NAMALWA (cell line): Measurements from ENCODE around the gene CRAMP1.

Source experiments
- DNase-seq: peaks from one replicate; pipeline ENCODE4 v3.0.0-alpha.2; 2015; ENCODE audit warnings: low spot score

Gene CRAMP1

DNA sequence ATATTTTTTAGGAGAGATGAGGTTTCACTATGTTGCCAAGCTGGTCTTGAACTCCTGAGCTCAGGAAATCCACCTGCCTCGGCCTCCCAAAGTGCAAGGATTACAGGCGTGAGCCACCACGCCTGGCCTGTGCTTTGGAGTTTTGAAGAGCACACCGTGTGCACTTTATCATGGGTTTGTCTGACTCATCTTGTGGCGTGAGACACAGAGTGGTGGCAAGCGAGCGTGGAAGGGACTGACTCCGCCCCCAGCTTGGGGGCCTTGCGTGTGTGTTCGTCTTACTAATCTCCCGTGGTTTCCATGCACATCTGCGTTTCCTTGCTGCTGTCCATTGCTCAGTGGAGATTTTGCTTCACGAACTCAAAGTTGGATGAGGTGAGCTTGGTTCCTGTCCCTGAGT is 22.9 kb downstream of the CRAMP1 start:
- DNase-seq = no peak

DNA sequence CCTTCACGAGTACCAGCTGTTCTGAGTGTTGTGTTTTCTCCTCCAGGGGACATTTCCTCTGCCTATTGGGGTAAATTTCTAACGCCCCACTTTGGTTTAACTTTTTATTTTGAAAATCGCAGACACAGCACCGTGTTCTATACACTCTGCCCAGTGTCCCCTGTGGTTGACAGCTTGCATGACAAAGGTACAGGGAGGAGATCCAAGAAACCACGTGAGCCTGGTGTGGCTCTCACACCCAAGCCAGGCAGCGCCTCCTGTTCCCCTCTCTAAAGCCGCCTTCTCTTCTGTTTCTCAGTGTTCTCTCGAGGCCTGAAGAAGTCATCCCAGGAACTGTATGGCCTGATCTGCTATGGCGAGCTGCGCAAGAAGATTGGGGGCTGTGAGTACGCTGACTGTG is 25.4 kb downstream of the CRAMP1 start:
- DNase-seq = no peak

DNA sequence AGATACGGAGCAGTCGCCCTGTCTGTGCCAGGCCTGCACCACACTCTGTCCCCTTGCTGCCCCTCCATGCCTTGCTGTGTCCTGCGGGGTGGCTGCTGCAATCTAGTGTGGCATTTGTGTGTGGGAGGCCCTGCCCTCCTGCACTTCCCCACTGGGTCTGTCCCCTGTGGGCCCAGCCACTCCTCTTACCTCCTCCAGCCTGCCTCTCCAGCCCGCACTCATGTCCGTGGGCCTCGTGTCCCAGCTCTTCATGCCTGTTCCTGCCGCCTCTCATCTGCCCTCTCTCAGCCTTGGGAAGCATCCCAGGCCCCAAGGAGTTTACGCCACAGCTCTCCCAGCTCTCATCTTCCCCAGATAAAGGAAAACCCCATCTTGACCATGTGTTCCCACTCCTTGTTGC is 26.6 kb downstream of the CRAMP1 start:
- DNase-seq = no peak

DNA sequence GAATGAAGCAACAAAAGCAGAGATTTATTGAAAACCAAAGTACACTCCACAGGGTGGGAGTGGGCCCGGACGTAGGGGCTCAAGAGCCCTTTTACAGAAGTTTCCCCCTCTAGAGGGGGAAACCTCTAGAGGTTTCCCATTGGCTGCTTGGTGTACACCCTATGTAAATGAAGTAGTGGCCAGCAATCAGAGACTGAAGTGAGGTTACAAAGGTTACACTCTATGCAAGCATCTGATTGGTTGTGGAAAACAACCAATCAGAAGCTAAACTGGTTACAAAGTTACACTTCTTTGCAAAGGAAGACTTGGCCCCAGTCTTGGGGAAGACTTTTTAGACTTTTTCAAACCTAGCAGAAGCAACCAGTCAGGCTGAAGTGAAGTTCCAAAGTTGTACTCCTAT is 27.1 kb downstream of the CRAMP1 start:
- peak; percentile 23 for DNase-seq

DNA sequence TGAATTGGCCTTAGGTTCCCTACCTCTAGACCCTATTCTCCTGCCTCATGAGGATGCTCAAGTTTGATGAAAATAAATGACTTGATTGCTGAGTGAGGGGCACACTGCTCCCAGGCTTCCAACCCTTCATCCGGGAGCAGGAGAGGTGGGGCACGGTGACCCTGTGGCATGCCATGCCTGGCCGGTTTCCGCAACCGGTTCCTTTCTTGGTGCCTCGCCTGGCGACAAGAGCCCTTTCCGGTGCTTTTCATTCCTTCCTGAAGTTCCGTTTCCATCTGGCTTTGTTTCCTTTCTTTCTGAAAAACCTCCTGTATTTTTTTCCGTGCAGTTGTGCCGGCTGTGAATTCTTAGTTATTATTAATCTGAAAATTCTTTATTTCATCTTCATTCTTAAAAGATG is 27.7 kb downstream of the CRAMP1 start:
- DNase-seq = no peak

DNA sequence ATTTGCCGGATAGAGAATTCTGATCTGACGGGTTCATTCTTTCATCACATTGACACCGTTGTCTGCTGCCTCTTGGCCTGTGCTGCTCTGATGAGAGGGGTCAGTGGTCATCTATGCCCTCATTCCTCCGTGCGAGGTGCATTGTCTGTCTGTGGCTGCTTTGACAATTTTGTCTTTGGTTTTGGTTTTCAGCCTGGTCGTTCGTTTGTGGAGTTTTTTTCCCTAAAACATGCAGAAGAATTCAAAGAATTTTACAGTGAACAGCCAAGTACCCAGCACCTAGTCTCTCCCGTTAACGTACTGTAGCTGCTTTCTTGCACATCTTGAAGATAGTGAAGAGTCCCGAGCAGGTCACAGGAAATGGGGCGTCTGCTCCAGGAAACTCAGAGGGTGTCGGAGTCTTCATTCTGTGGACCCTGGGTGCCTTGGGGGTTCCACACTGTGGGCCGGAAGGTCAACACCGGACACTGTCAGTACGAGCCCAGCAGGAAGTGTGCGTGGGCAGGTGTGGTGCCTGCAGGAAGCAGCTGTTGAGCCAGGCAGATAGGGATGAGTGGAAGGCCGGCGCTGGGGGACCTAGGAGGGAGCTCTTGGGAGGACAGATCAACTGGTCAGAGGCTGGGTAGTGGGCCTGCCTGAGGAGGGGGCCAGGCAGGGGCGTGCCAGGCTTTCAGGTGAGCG is 28.2 kb downstream of the CRAMP1 start:
- DNase-seq = no peak

DNA sequence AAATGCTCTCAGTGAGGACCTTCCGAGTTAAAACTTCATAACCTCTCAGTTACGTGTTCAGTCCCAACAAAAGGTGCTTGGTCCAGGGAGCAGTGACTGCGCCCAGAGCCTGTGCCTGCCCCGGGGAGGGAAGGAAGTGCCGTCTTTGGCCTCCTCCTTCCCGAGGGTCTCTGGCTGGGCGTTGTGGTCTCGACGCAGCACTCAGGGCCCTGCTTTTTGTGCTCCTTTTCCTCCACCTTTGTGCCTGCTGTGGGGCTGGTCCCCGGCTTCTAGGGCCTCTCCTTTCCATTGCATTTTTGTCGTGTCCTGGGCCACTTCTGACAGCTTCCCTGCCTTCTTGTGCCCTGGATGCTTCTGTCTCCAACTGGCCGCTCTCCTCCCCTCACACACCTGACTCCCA is 29.1 kb downstream of the CRAMP1 start:
- DNase-seq = no peak

DNA sequence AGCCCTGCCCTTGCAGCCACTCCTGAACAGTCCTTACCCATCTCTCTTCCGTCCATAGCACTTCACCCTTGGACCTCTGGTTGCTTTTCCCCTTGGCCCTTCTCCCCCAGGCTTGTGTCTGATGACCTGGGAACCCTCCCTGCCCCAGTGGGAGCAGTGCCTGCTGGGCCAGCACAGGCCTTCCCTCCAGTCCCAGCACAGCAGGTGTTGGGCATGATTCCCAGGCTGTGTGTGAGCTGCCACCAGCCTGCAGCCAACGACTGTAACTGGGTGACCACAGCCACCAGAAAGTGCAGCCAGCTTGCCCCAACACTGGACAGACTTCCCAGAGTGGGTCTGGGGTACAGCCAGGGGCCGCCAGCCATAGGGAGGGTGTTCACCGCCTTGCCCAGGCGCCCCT is 30.0 kb downstream of the CRAMP1 start:
- DNase-seq = no peak

DNA sequence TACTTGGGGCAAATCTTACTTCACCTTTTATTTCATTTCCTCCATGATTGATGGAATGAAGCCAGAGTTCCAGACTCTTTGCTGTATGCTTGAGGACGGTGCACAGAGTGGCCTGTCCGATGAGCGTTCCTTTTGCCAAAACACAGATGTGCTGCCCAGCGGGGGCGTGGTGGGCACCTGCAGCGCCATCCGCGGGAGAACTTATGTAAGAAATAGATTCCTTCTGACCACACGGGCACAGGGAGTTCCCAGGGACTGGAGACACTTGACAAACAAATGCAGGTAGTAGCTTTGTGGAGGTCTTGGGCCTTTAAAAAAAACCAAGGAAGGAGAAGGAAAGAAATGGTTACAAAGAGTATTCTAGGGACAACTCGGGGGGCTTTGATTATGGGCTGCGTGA is 30.6 kb downstream of the CRAMP1 start:
- DNase-seq = no peak

DNA sequence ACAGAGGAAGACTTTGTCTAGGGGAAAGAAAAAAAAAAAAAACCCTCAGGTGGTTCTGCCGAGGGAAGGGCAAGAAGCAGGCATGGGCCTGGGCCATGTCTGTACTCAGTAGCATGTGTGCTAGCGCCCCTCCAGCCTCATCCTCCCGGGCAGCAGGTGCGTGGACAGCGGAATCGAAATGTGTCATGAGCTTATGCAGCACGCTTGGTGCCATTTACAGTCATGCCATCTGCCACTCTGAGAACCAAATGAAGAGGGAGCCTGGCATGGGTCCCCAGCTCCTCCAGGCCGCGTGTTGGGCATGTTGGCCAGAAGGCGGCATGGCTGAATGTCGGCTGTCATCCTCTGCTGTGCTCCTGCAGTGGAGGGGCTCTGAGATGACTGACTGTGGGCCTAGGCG is 31.4 kb downstream of the CRAMP1 start:
- no peak for DNase-seq

DNA sequence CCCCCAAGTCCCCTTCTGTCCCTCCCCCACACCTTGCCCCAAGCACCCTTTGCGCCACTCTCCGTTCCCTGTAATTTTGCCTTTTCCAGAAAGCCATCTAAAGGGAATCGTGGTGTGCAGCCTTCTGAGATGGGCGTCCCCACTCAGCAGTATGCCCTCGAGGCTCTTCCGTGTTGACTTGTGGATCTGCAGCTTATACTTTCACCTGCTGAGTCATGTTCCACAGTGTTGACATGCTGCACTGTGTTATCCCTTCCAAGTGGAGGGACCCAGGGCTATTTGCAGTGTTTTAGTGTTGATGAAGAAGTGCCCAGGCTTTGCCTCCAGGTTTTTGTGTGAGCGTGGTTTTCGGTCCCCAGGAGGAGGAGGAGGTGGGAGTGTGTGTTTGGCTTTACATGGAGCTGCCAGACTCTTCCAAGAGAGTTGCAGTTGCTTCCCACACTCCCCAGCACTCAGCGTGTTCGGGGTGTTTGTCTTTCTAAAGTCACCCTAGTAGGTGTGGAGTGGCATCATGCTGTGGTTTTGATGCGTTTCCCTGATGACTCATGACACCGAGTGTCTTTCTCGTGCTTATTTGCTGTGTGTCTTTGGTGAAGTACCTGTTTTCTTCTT is 33.9 kb downstream of the CRAMP1 start:
- DNase-seq = peak; percentile 57

DNA sequence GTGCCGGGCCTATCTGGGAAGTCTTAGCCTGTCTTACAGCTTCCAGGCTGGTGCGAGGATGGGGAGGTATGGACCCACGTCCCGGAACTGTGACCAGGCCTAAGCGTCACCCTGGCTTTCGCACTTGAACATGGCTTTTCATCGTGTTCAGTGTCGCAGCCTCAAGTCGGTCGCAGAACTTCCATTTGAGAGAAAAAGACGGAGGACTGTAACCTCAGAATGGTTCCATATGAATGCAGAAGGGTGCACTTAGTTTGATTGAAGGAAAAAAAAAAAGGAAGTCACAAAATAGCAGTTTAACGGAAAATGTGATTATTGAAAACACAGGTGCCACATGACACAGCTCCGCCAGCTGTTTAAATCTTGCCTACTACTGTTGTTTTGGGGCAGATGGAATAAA is 35.7 kb downstream of the CRAMP1 start:
- DNase-seq = peak; percentile 91

DNA sequence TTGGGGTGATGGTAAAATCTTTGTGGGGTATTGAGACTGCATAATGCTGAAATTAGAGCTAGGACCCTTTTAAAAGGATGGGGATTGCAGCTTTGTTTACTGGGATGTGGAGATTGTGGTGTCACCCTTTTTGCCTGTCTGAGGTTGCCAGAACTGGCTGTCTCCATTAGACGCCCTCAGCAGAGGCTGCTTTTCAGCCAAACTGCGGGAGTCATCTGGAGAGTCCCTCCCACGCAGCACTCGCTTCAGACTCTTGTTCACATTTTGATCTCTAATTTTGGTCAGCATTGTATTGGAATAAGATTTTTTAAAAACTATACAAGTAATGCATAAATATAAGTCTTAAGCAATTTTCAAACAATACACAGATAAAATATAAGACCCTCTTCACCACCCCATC is 38.0 kb downstream of the CRAMP1 start:
- DNase-seq = no peak

DNA sequence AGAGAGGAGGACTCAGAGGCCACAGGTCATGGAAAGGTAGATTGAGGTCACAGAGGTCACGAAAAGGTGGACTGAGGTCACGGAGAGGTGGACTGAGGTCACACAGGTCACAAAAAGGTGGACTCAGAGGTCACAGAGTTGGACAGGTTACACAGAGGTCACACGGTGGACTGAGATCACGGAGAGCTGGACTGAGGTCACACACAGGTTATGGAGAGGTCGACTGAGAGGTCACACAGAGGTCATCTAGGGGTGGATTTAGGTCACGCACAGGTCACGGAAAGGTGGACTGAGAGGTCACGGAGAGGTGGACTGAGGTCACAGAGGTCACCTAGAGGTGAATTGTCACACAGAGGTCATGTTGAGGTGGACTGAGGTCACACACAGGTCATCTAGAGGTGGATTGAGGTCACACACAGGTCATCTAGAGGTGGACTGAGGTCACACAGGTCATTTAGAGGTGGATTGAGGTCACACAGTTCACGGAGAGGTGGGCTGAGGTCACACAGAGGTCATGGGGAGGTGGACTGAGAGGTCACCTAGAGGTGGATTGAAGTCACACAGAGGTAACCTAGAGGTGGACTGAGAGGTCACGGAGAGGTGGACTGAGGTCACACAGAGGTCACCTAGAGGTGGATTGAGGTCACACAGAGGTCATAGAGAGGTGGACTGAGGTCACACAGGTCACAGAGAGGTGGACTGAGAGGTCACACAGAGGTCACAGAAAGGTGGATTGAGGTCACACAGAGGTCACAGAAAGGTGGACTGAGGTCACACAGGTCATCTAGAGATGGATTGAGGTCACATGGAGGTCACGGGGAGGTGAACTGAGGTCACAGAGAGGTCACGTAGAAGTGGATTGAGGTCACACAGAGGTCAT is 39.2 kb downstream of the CRAMP1 start:
- DNase-seq = no peak

DNA sequence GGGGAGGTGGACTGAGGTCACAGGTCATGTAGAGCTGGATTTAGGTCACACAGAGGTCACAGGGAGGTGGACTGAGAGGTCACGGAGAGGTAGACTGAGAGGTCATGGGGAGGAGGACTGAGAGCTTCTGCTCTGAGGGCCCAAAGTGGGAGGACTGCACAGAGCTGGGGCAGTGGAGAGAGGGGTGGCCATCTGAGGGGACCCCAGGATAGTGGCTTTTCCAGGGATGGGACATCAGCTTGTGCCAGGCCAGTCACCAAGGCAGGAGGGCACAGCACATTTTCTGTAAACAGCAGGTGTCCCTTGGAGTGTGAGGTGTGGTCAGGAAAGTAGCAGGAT is 39.8 kb downstream of the CRAMP1 start:
- no peak for DNase-seq

DNA sequence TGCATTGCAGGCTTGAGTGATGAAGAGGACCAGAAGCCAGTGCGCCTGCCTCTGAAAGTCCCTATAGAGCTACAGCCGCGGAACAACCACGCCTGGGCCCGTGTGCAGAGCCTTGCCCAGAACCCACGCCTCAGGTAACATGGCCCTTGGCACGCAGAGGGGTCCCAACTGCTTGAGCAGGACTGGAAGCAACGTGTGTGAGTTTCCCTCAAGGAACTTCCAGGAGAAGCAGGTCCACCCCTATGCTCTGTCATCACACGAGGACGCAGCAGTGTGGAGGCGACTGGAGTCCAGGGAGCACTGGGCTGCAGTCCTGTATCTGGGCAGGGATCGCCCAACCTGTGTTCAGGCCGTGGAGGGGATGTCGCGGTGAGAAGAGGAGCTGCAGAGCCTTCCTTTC is 40.9 kb downstream of the CRAMP1 start:
- DNase-seq = no peak

DNA sequence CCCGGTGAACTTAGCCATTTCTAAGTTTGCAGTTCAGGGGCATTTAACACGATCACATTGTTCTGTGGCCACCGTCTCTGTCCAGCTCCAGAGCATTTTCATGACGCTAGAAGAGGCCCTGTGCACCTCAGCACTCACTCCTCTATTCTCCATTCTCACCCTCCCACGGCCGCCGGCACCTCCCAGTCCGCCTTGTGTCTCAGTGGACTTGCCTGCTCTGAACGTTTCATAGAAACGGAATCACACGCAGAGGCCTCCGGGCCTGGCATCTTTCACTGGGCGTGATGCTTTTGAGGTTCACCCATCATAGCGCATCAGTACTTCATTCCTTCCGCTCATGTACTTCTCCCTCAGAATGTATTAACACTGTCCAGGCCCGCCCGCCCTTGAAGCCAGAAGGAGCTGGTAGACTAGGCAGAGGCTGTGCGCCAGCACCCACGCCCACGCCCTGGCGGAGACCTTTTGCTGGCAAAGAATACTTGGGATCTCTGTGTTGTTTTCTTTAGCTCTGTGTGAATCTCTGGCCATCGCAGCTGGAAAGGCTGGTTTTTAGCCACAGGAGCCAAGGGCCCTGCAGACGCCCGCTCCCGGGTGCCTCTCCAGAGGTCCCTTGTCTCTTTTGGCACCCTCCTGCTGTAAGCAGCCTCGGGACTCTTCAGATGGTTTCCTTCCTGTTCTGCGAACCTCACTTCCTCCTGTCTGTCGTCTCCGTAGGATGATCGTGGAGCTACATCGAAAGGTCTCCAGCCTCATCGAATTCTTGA is 42.5 kb downstream of the CRAMP1 start:
- no peak for DNase-seq

DNA sequence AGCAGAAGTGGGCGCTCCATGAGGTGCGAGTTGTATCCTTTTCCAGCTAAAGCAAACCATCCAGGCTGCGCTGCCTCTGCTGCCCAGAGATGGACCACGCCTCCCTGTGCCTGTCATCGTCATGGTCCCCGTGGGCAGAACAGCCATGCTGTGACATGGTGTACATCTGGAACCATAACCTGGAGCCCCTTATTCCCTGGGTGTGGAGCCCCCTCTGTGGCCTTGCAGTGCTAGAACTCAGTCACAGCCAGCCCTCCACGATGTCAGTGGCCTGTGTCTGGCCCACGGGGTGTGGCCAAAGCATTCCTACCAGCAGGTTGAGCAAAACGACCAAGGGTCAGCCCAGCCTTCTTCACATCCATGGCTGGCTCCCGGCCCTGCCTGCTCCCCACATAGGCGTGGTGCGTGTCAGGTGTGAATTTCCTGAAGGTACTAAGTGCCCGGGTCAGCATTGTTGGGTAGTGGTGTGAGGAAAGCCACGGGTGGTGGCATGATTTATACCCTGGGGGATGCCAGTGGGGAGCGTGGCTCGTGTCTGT is 43.2 kb downstream of the CRAMP1 start:
- DNase-seq = no peak

DNA sequence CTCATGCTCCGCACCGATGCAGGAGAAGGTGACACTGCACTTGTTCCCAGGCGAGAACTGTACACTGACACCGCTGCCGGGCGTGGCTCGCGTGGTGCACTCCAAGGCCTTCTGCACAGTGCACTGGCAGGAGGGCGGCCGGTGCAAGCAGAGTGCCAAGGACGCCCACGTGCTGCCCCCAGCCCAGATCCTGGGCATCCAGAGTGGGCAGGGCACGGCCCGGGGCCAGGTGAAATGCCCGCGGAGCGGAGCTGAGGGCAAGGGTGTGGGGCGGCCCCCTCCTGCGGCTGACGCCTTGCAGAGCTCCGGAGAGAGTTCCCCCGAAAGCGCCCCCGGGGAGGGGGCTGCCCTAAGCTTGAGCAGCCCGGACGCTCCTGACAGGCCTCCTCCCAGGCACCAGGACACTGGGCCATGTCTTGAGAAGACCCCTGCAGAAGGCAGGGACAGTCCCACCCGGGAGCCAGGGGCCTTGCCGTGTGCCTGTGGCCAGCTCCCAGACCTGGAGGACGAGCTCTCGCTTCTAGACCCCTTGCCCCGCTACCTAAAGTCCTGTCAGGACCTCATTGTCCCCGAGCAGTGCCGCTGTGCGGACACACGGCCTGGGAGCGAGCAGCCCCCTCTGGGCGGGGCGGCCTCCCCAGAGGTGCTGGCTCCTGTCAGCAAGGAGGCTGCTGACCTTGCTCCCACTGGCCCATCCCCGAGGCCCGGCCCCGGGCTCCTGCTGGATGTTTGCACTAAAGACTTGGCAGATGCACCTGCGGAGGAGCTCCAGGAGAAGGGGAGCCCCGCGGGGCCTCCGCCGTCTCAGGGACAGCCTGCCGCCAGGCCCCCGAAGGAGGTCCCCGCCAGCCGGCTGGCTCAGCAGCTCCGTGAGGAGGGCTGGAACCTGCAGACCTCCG is 44.0 kb downstream of the CRAMP1 start:
- DNase-seq = no peak

DNA sequence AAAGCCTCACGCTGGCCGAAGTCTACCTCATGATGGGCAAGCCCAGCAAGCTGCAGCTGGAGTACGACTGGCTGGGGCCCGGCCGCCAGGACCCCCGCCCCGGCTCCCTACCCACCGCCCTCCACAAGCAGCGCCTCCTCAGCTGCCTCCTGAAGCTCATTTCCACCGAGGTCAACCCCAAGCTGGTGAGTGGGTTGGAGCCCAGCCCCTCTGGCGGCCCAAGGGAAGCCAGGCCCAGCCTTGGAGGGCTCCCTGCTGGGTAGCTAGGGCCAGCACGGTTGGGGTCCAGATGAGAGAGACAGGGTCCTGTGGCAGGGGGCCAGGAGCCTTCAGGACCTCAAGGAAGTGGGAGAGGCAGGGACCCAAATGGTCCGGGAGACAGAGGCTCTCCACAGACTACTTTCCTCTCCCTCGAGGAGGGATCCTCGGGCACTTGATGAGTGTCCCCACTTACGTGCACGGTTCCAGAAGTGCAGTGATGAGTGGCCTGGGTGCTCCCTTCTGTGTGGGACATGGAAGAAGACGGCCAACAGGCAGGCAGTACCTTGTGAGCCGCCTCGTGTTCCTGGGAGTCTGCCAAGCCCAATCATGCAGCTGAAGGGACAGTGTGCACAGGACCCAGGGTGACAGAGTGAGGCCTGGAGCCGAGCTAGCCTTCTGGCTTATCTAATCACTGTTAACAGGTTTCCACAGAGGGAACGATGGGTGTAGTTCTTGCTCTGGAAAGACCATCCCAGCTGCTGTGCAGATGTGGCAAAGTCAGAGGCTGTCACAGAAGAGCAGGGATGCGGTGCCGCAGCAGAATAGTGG is 44.9 kb downstream of the CRAMP1 start:
- DNase-seq = no peak
